Activated T-cell treated with anti-CD3 and anti-CD28 coated beads, Interleukin-2, amount 50 U/mL, for 24 hours (primary cell): Measurements from ENCODE around the gene ANKRD9.
"Not testable (repeated sequence)": the region's sequence is repeated elsewhere in the genome, so short reads cannot be mapped to it uniquely, and the experiment has no call there.

Experiments used
- DNase-seq: peaks from one replicate; pipeline ENCODE4 v3.0.0-alpha.2; 2020
- H3K27ac Mint-ChIP-seq: 2 replicates; pipeline ENCODE4 v1.8.0; 2020; ENCODE audit warnings: mild to moderate bottlenecking, mixed read lengths
- H3K27me3 Mint-ChIP-seq: 2 replicates; pipeline ENCODE4 v1.8.0; 2020; ENCODE audit warnings: mixed read lengths
- H3K36me3 Mint-ChIP-seq: 2 replicates; pipeline ENCODE4 v1.8.0; 2020; ENCODE audit warnings: low read depth, mixed read lengths
- H3K4me1 Mint-ChIP-seq: 2 replicates; pipeline ENCODE4 v1.8.0; 2020; ENCODE audit warnings: low read depth, mixed read lengths
- H3K4me3 Mint-ChIP-seq: 2 replicates; pipeline ENCODE4 v1.8.0; 2020; ENCODE audit warnings: mild to moderate bottlenecking, moderate library complexity, mixed read lengths
- H3K9me3 Mint-ChIP-seq: 2 replicates; pipeline ENCODE4 v1.8.0; 2020; ENCODE audit warnings: mixed read lengths

Gene ANKRD9

GRCh38 chr14:102523569-102524450 is 14.2 kb upstream of the ANKRD9 start:
- peak; percentile 42 for DNase-seq
- Mint-ChIP-seq H3K27me3 (no peaks in the 10 kb centered on the region), H3K4me3 (peak overlapping the region; percentile 75), H3K27ac (no peak overlapping the region), H3K36me3 (no peaks in the 10 kb centered on the region), H3K4me1 (peaks cover 34% of the 10 kb centered on the region), H3K9me3 (no peaks in the 10 kb centered on the region)

- DNase-seq = no peak
- peaks cover 5% of the 10 kb centered on the region for H3K27me3 Mint-ChIP-seq
- peak overlapping the region; percentile 47 for H3K27ac Mint-ChIP-seq
- H3K4me3 Mint-ChIP-seq = peak overlapping the region; percentile 51
- H3K36me3 Mint-ChIP-seq = no peaks in the 10 kb centered on the region
- no peaks in the 10 kb centered on the region for H3K9me3 Mint-ChIP-seq
- peaks cover 34% of the 10 kb centered on the region for H3K4me1 Mint-ChIP-seq
These were observed 13.6 kb upstream of the ANKRD9 start for GRCh38 chr14:102523200-102523568.

- peaks cover 23% of the 10 kb centered on the region for H3K27me3 Mint-ChIP-seq
- not testable (repeated sequence) for H3K4me3 Mint-ChIP-seq
These were observed 10.1 kb upstream of the ANKRD9 start for GRCh38 chr14:102519709-102520108.

GRCh38 chr14:102518063-102518648 is 8.6 kb upstream of the ANKRD9 start:
- Mint-ChIP-seq H3K4me3 (peak overlapping the region; percentile 38), H3K27ac (no peak overlapping the region), H3K9me3 (no peaks in the 10 kb centered on the region), H3K4me1 (peaks cover 6% of the 10 kb centered on the region), H3K36me3 (no peaks in the 10 kb centered on the region), H3K27me3 (peaks cover 28% of the 10 kb centered on the region)
- DNase-seq = no peak

More at GRCh38 chr14:102519709-102520108, 10.1 kb upstream of the ANKRD9 start:
- not testable (repeated sequence) for H3K36me3 Mint-ChIP-seq, H3K27ac Mint-ChIP-seq, H3K9me3 Mint-ChIP-seq, DNase-seq
- peaks cover 18% of the 10 kb centered on the region for H3K4me1 Mint-ChIP-seq

GRCh38 chr14:102517392-102518062 is 8.0 kb upstream of the ANKRD9 start:
- Mint-ChIP-seq H3K4me1 (peaks cover 3% of the 10 kb centered on the region), H3K27ac (peak overlapping the region; percentile 57), H3K27me3 (peaks cover 28% of the 10 kb centered on the region), H3K36me3 (no peaks in the 10 kb centered on the region), H3K9me3 (no peaks in the 10 kb centered on the region), H3K4me3 (peak overlapping the region; percentile 64)
- peak; percentile 40 for DNase-seq

GRCh38 chr14:102516531-102517391 is 7.2 kb upstream of the ANKRD9 start:
- Mint-ChIP-seq H3K4me3 (peak overlapping the region; percentile 71), H3K36me3 (no peaks in the 10 kb centered on the region), H3K9me3 (no peaks in the 10 kb centered on the region), H3K4me1 (peaks cover 3% of the 10 kb centered on the region), H3K27me3 (peaks cover 28% of the 10 kb centered on the region), H3K27ac (peak overlapping the region; percentile 50)
- peak; percentile 85 for DNase-seq

GRCh38 chr14:102514987-102515733 is 5.6 kb upstream of the ANKRD9 start:
- Mint-ChIP-seq H3K4me1 (peaks cover 15% of the 10 kb centered on the region), H3K9me3 (no peaks in the 10 kb centered on the region), H3K36me3 (no peaks in the 10 kb centered on the region), H3K27ac (no peak overlapping the region), H3K4me3 (no peak overlapping the region), H3K27me3 (peaks cover 28% of the 10 kb centered on the region)
- DNase-seq = no peak

- Mint-ChIP-seq H3K27ac (no peak overlapping the region), H3K27me3 (peaks cover 28% of the 10 kb centered on the region), H3K36me3 (no peaks in the 10 kb centered on the region), H3K9me3 (no peaks in the 10 kb centered on the region), H3K4me3 (no peak overlapping the region), H3K4me1 (peaks cover 16% of the 10 kb centered on the region)
- DNase-seq = no peak
These were observed 4.6 kb upstream of the ANKRD9 start for GRCh38 chr14:102513899-102514772.

GRCh38 chr14:102512793-102513300 is 3.3 kb upstream of the ANKRD9 start:
- H3K4me1 Mint-ChIP-seq = peaks cover 20% of the 10 kb centered on the region
- no peak overlapping the region for H3K27ac Mint-ChIP-seq
- H3K9me3 Mint-ChIP-seq = no peaks in the 10 kb centered on the region
- DNase-seq = no peak
- H3K36me3 Mint-ChIP-seq = no peaks in the 10 kb centered on the region
- peaks cover 20% of the 10 kb centered on the region for H3K27me3 Mint-ChIP-seq
- H3K4me3 Mint-ChIP-seq = no peak overlapping the region

- Mint-ChIP-seq H3K4me3 (no peak overlapping the region), H3K4me1 (peaks cover 20% of the 10 kb centered on the region), H3K27me3 (peaks cover 15% of the 10 kb centered on the region), H3K9me3 (no peaks in the 10 kb centered on the region), H3K27ac (no peak overlapping the region), H3K36me3 (peaks cover 3% of the 10 kb centered on the region)
- no peak for DNase-seq
These were observed 2.0 kb upstream of the ANKRD9 start for GRCh38 chr14:102511538-102511937.

- Mint-ChIP-seq H3K4me3 (peak overlapping the region; percentile 76), H3K27me3 (peaks cover 11% of the 10 kb centered on the region), H3K36me3 (peaks cover 5% of the 10 kb centered on the region), H3K9me3 (no peaks in the 10 kb centered on the region), H3K4me1 (peaks cover 17% of the 10 kb centered on the region), H3K27ac (no peak overlapping the region)
- DNase-seq = peak; percentile 55
These were observed 1.3 kb upstream of the ANKRD9 start for GRCh38 chr14:102510616-102511520.
